Esophagus squamous epithelium (tissue), 5 donors: ENCODE data around the gene MIEF2. TPM values are rescaled to one million over a fixed set of nuclear protein-coding genes. Genes with fewer than 3 reads are reported as not detected.

Experiments
- DNase-seq: peaks from one replicate; lab custom pipeline; 2025; lab: John Stamatoyannopoulos, UW
- H3K27ac ChIP-seq, 4 donors: fragments of 200-600 bp; sonication (generic); one replicate each; pipeline ENCODE4 v1.5.1; 2016 to 2019; ENCODE audit warnings: mild to moderate bottlenecking in 1 of 4
- H3K27me3 ChIP-seq, 4 donors: fragments of 200-600 bp; sonication (generic); 1 replicate in 3 of 4; 2 replicates in 1 of 4; pipeline versions ENCODE4 v1.5.1 to v1.6.0; 2017 to 2021; ENCODE audit warnings: antibody characterized with exemption in 1 of 4
- H3K36me3 ChIP-seq, 3 donors: fragments of 200-600 bp; sonication (generic); one replicate each; pipeline ENCODE4 v1.5.1; 2016 to 2019
- H3K4me1 ChIP-seq, 3 donors: fragments of 200-600 bp; sonication (generic); one replicate each; pipeline ENCODE4 v1.5.1; 2017 to 2019
- H3K4me3 ChIP-seq, 4 donors: fragments of 200-600 bp; sonication (generic); 1 replicate in 3 of 4; 2 replicates in 1 of 4; pipeline ENCODE4 v1.5.1; 2016 to 2019; ENCODE audit warnings: mild to moderate bottlenecking in 2 of 4, moderate library complexity in 1 of 4
- H3K9me3 ChIP-seq, 3 donors: fragments of 200-600 bp; sonication (generic); one replicate each; pipeline ENCODE4 v1.5.1; 2016 to 2019
- POLR2A ChIP-seq, 4 donors: fragments of 450-650 bp; IDR thresholded peaks; one replicate each; pipeline ENCODE4 v1.6.1; 2017; ENCODE audit warnings: antibody characterized with exemption in 4 of 4, mild to moderate bottlenecking in 4 of 4, moderate library complexity in 3 of 4
- WGBS, 2 donors: methylation state at CpG; one replicate each; pipeline ENCODE4 v1.1.5; 2018; 5-methylcytosine and 5-hydroxymethylcytosine counted together
- intact Hi-C: fragments of 100-400 bp; cut with DNase I; formaldehyde crosslinking; loops from one replicate; pipeline ENCODE4 v1.15.0; 2022
- total RNA-seq, 4 donors: library from RNA; depleted of rRNA; stranded (reverse); fragments of >200 nt; gene quantifications; one replicate each; pipeline ENCODE4 v1.1.0, GENCODE V29; 2016
- TF ChIP-seq, protein P1 (sequence below), 6 experiments: fragments of 450-650 bp in 4 of 6; fragments of 200-600 bp in 2 of 6; sonication (generic) in 2 of 6; IDR thresholded peaks; one replicate each; pipeline ENCODE4 v1.5.1; 2016 to 2019; ENCODE audit warnings: antibody characterized with exemption in 6 of 6, mild to moderate bottlenecking in 4 of 6, moderate library complexity in 4 of 6
- donor health status: DM: yes; HTN: yes; CAD: no.

The MIEF2 gene
- total RNA-seq, 4 donors from 2014 or later, result 5.5 to 16.1 (median 8.9) TPM

DNA sequence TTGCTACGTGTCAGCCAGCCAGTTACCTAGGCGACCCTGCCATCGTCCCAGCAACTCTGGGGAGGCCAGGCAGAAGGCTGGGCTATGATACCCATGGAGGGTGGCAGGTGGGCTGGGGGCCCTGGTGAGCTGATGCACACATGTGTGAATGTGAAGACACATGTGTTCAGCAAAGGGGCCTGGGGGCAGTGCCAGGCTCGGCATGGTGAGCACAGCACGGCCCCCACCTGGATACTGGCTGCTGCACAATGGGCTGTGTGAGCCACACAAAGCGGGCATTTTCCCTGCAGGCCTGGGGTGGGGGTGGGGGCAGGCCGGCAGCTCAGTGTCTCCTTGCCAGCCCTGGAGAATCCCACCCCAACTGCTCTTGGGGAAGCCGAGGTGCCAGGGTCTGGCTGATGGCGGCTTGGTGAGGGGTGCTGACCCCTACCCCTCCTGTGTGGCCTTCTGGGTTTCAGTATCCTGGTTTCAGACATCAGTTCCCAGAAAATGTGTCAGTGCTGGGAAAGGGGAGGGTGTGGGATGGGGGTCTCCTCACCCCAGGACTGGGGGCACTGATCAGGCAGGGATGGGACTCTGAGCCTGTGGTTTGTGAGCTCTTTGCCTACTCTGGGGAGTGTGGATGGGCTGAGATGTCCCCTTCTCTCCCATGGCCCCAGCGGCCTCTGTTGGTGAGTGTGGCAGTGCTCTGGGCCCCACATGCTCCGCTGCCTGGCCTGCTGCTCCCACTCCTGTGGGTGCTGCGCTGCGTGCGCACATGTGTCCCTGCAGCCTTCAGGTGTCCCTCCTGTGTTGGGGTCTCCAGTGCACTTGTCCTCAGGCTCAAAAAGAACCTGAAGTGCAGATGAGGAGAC, 29.9 kb upstream of the MIEF2 start:
- peaks cover 6 to 39% (median 16%) of the 10 kb centered on the region in 3 donors for H3K36me3 ChIP-seq
- H3K27ac ChIP-seq, result no peak overlapping the region
- intact Hi-C loops, result no loop called here
- peaks cover 10 to 48% (median 15%) of the 10 kb centered on the region in 3 donors for H3K4me1 ChIP-seq
- no peaks in the 10 kb centered on the region for H3K27me3 ChIP-seq
- TF ChIP-seq, protein P1, sequence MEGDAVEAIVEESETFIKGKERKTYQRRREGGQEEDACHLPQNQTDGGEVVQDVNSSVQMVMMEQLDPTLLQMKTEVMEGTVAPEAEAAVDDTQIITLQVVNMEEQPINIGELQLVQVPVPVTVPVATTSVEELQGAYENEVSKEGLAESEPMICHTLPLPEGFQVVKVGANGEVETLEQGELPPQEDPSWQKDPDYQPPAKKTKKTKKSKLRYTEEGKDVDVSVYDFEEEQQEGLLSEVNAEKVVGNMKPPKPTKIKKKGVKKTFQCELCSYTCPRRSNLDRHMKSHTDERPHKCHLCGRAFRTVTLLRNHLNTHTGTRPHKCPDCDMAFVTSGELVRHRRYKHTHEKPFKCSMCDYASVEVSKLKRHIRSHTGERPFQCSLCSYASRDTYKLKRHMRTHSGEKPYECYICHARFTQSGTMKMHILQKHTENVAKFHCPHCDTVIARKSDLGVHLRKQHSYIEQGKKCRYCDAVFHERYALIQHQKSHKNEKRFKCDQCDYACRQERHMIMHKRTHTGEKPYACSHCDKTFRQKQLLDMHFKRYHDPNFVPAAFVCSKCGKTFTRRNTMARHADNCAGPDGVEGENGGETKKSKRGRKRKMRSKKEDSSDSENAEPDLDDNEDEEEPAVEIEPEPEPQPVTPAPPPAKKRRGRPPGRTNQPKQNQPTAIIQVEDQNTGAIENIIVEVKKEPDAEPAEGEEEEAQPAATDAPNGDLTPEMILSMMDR (IDR thresholded peaks at IDR 0.05), result no peak
- no peak for TF ChIP-seq POLR2A (IDR thresholded peaks at IDR 0.05)
- WGBS, 2 donors, result 88% methylated on average over 8 of the region's 14 CpGs; no CpG with 5 or more reads in 1 of the 2 donors
- no peaks in the 10 kb centered on the region for H3K9me3 ChIP-seq
- no peak for DNase-seq
- H3K4me3 ChIP-seq, result no peak overlapping the region

DNA sequence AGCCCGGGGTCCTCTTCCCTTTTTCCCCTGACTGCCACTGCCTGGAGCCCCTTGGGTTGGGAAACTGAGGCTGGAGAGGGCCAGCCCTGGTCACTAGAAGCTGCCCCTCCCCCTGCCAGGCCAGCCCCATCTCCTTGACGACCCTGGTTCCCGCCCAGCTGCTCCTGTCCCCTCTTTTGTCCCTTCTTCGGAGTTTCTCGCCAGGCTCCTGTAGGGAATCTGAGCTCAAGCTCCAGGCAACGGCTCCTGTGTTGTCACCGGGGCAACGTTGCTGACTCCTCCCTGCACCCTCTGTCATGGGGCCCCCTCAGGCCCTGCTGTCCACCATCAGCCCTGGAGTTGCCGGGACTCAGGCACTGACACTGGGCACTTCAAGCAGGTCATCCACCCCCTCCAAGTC, 29.3 kb upstream of the MIEF2 start:
- H3K4me1 ChIP-seq, result peaks cover 5 to 51% (median 18%) of the 10 kb centered on the region in 3 donors
- no peak for DNase-seq
- H3K27me3 ChIP-seq, result no peaks in the 10 kb centered on the region
- H3K27ac ChIP-seq, result no peak overlapping the region
- H3K36me3 ChIP-seq, result peaks cover 6 to 45% (median 16%) of the 10 kb centered on the region in 3 donors
- no peaks in the 10 kb centered on the region for H3K9me3 ChIP-seq
- TF ChIP-seq, protein P1 (IDR thresholded peaks at IDR 0.05), result no peak
- no peak for TF ChIP-seq POLR2A (IDR thresholded peaks at IDR 0.05)
- WGBS, 2 donors, result 69 to 75% methylated on average over 2 to 8 of the region's 9 CpGs
- H3K4me3 ChIP-seq, result no peak overlapping the region
- intact Hi-C loops, result no loop called here

DNA sequence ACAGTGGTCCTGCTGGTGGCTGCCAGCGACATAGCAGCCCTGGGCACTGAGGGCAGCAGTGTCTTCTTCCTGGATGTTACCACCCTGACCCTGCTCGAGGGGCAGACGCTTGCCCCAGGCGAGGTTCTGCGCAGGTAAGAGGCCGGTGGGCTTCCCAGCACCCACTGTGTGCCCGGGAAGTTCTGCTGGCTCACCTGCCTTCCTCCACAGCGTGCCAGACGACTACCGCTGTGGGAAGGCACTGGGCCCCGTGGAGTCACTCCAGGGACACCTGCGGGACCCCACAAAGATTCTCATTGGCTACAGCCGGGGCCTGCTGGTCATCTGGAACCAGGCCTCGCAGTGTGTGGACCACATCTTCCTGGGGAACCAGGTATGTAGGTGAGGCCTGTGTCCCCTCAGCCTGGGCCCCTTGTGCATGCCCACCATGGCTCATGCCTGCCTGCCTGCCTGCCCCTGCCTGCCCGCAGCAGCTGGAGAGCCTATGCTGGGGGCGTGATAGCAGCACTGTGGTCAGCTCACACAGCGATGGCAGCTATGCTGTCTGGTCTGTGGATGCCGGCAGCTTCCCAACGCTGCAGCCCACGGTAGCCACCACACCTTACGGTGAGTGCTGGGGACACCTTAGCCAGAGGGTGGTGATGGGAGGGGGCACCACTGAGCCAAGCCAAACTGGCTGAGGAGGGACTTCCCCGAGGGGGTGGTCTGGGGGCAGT, 26.5 kb upstream of the MIEF2 start:
- WGBS, 2 donors, result 95% methylated on average over 7 of the region's 22 CpGs; no CpG with 5 or more reads in 1 of the 2 donors
- peaks cover 16 to 72% (median 30%) of the 10 kb centered on the region in 3 donors for H3K36me3 ChIP-seq

DNA sequence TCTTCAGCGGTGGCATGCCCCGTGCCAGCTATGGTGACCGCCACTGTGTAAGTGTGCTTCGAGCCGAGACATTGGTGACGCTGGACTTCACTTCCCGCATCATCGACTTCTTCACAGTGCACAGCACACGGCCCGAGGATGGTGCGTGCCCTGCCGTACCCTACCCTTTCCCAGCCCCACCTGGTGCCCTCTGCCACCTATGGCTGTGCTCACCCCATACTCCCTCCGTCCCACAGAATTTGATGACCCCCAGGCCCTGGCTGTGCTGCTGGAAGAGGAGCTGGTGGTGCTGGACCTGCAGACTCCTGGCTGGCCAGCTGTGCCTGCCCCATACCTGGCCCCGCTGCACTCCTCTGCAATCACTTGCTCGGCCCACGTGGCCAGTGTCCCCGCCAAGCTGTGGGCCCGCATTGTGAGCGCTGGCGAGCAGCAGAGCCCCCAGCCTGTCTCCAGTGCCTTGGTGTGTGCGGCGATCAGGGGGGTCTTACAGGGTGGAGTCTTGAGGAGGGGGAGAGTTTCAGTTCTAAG, 25.5 kb upstream of the MIEF2 start:
- Histone ChIP-seq H3K27ac (peak overlapping the region; percentile 75 to 91 (median 78)), H3K27me3 (no peaks in the 10 kb centered on the region), H3K4me1 (peaks cover 0 to 29% (median 9%) of the 10 kb centered on the region in 3 donors), H3K36me3 (peaks cover 16 to 82% (median 30%) of the 10 kb centered on the region in 3 donors), H3K4me3 (no peak overlapping the region), H3K9me3 (no peaks in the 10 kb centered on the region)
- intact Hi-C loops, result no loop called here
- 91 to 100% methylated on average over 1 to 5 of the region's 22 CpGs for WGBS, 2 donors
- no peak for TF ChIP-seq POLR2A (IDR thresholded peaks at IDR 0.05)
- TF ChIP-seq, protein P1 (IDR thresholded peaks at IDR 0.05), result no peak
- DNase-seq, result no peak

More for the DNA sequence above, 26.5 kb upstream of the MIEF2 start:
- H3K9me3 ChIP-seq, result no peaks in the 10 kb centered on the region
- intact Hi-C loops, result no loop called here
- peaks cover 0 to 29% (median 9%) of the 10 kb centered on the region in 3 donors for H3K4me1 ChIP-seq
- H3K27me3 ChIP-seq, result no peaks in the 10 kb centered on the region
- DNase-seq, result no peak
- no peak overlapping the region for H3K27ac ChIP-seq
- no peak overlapping the region for H3K4me3 ChIP-seq
- no peak for TF ChIP-seq POLR2A (IDR thresholded peaks at IDR 0.05)
- TF ChIP-seq, protein P1 (IDR thresholded peaks at IDR 0.05), result no peak
